ENCODE results near the gene CEP95. TPM values are rescaled to one million over a fixed set of nuclear protein-coding genes. Genes with fewer than 3 reads are reported as not detected.
A peak's percentile ranks its signal among the peaks of the same experiment; 100 is the strongest.

CEP95 gene
- total RNA-seq, 4 donors from 2014 or later, result 34.8 to 100.0 (median 69.8) TPM

DNA sequence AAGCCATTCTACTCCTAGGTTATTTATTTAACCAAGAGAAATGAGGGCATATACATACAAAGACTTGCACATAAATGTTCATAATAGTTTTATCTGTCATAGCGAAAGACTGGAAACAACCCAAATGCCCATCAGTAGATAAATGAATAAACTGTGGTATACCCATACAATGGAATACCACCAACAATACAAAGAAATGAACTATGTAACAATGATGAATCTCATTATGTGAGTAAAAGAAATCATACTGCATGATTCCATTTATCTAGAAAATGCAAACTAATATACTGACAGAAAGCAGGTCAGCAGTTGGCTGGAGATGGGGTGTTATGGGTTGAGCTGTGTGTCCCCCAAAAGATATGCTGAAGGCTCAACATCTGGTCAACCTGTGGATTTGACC is 57.3 kb downstream of the CEP95 start:
- Histone ChIP-seq H3K27ac (no peak overlapping the region), H3K27me3 (no peaks in the 10 kb centered on the region), H3K4me1 (no peaks in the 10 kb centered on the region), H3K9me3 (no peaks in the 10 kb centered on the region), H3K4me3 (no peak overlapping the region), H3K36me3 (no peaks in the 10 kb centered on the region)
- TF ChIP-seq POLR2A (IDR thresholded peaks at IDR 0.05), result no peak
- TF ChIP-seq, protein P1, sequence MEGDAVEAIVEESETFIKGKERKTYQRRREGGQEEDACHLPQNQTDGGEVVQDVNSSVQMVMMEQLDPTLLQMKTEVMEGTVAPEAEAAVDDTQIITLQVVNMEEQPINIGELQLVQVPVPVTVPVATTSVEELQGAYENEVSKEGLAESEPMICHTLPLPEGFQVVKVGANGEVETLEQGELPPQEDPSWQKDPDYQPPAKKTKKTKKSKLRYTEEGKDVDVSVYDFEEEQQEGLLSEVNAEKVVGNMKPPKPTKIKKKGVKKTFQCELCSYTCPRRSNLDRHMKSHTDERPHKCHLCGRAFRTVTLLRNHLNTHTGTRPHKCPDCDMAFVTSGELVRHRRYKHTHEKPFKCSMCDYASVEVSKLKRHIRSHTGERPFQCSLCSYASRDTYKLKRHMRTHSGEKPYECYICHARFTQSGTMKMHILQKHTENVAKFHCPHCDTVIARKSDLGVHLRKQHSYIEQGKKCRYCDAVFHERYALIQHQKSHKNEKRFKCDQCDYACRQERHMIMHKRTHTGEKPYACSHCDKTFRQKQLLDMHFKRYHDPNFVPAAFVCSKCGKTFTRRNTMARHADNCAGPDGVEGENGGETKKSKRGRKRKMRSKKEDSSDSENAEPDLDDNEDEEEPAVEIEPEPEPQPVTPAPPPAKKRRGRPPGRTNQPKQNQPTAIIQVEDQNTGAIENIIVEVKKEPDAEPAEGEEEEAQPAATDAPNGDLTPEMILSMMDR (IDR thresholded peaks at IDR 0.05), result no peak
- intact Hi-C loops (cut with DNase I; ENCODE audit: low total_unique reads), result no loop called here
- no peak for DNase-seq

DNA sequence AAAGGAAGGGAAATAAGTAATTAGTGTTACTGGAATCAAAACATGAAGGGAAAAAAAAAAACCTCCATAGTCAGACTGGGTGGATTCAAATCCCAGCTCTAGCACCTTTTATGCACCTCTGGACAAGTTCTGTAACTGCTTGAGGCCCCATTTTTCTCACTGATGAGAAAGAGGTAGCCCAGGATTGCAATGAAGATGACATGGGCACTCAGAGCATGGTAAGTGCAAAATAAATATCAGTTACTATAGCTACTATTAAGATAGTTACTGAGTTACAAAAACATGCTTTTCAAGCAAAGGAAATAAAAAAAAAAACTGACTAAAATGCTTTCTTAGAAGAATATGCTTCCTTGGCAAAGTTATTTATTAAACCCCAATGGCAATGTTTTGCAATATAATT is 58.8 kb downstream of the CEP95 start:
- intact Hi-C loops (cut with DNase I; ENCODE audit: low total_unique reads), result no loop called here
- no peak for DNase-seq
- H3K27ac ChIP-seq, result no peak overlapping the region
- no peaks in the 10 kb centered on the region for H3K27me3 ChIP-seq
- no peak overlapping the region for H3K4me3 ChIP-seq
- H3K4me1 ChIP-seq, result no peaks in the 10 kb centered on the region
- TF ChIP-seq, protein P1 (IDR thresholded peaks at IDR 0.05), result no peak
- no peak for TF ChIP-seq POLR2A (IDR thresholded peaks at IDR 0.05)
- H3K36me3 ChIP-seq, result no peaks in the 10 kb centered on the region
- no peaks in the 10 kb centered on the region for H3K9me3 ChIP-seq

DNA sequence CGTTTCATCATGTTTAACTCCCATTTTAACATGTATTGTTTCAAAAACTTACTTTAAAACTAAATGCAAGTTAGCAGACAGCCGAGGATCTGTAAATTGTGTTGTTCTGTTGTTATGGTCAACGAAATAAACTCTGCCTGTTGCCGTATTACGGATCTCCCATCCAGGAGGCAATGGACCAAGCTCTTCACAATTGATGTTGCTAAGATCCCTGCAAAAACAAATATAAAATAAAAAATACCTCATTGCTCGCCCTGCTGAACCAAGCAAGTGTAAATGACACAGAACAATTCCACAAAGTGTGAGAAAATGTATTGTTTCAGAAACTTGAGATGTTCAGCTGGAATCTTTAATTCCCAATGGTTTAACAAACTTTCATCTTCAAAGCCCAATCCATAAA is 65.0 kb downstream of the CEP95 start:
- Histone ChIP-seq H3K9me3 (no peaks in the 10 kb centered on the region), H3K36me3 (no peaks in the 10 kb centered on the region)

DNA sequence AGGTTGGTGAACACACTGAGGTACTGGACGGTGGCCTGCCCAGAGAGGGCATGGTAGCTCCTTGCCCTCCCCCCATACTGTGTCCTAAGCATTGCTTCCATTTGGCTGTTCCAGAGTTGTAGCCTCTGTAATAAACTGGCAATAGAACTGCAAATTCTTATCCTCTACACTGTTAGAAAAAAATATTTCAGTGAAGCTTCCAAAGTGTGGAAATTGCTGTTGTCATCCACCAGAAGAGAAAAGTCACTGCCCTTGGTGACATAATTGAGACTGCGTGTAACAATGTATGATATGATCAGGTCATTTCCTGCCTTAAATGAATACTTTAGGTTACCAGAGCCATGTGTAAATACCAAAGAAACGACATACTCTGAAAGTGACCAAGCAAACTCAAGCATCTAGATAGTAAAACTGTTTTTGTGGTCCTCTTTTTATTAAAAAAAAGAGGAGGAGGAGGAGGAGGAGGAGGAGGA is 65.9 kb downstream of the CEP95 start:
- no peaks in the 10 kb centered on the region for H3K36me3 ChIP-seq
- H3K9me3 ChIP-seq, result no peaks in the 10 kb centered on the region
- TF ChIP-seq, protein P1 (IDR thresholded peaks at IDR 0.05), result no peak
- no peak for TF ChIP-seq POLR2A (IDR thresholded peaks at IDR 0.05)
- DNase-seq, result no peak
- no peaks in the 10 kb centered on the region for H3K27me3 ChIP-seq
- H3K4me3 ChIP-seq, result no peak overlapping the region
- intact Hi-C loops (cut with DNase I; ENCODE audit: low total_unique reads), result no loop called here
- peak overlapping the region; percentile 23 to 46 for H3K27ac ChIP-seq
- H3K4me1 ChIP-seq, result no peaks in the 10 kb centered on the region

More for the DNA sequence above, 65.0 kb downstream of the CEP95 start:
- intact Hi-C loops (cut with DNase I; ENCODE audit: low total_unique reads), result no loop called here
- DNase-seq, result no peak
- Histone ChIP-seq H3K4me3 (no peak overlapping the region), H3K4me1 (no peaks in the 10 kb centered on the region), H3K27ac (no peak overlapping the region), H3K27me3 (no peaks in the 10 kb centered on the region)
- TF ChIP-seq POLR2A (IDR thresholded peaks at IDR 0.05), result no peak
- TF ChIP-seq, protein P1 (IDR thresholded peaks at IDR 0.05), result no peak

DNA sequence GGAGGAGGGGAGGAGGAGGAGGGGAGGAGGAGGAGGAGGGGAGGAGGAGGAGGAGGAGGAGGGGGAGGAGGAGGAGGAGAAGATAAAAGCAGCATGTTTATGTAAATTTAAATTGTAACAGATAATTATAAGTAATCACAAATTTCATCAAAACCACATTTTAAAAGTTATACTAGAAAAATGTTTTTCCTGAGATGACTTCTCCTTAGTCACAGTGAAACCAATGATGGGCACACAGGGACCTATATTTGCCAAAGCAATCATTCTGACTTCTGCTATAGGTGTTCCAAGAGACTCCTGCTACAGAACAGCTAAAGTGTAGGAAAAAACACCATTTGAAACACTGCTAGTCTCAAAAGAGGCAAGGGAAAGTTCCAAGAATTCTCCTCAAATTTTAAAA is 66.4 kb downstream of the CEP95 start:
- H3K27me3 ChIP-seq, result no peaks in the 10 kb centered on the region
- no peaks in the 10 kb centered on the region for H3K36me3 ChIP-seq
- H3K4me1 ChIP-seq, result no peaks in the 10 kb centered on the region
- TF ChIP-seq, protein P1 (IDR thresholded peaks at IDR 0.05), result no peak
- no peak for TF ChIP-seq POLR2A (IDR thresholded peaks at IDR 0.05)
- H3K9me3 ChIP-seq, result no peaks in the 10 kb centered on the region
- intact Hi-C loops (cut with DNase I; ENCODE audit: low total_unique reads), result no loop called here
- H3K4me3 ChIP-seq, result no peak overlapping the region
- peak overlapping the region in 1 of 2 donors; percentile 9 for H3K27ac ChIP-seq
- DNase-seq, result no peak
